ENCODE results near the gene AGBL4. TPM values are rescaled to one million over a fixed set of nuclear protein-coding genes. Genes with fewer than 3 reads are reported as not detected.

Gene AGBL4
- polyA plus RNA-seq, 3 donors: 0.05 TPM; not detected in 2

DNA sequence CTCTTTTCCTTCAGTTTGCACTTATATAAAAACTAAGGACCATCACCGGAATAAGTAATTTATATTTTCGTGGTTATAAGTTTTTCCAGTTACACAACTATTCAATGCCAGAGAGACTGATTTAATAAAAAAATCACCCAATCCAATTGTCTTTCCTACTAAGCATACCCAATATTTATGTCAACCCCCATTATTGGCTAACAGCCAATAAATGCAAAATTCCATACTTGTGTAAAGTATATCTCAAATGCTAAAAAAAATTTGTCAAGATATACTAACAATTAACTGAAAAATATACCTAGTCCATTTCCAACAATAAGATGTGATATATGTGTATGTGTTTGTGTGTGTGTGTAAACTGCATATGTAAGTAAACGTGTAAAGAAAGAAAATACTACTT lies 117.4 kb downstream of the AGBL4 start:
- Mint-ChIP-seq H3K27me3 (ENCODE audit: low read depth in 3 of 3) (peaks cover 0 to 3% (median 0%) of the 10 kb centered on the region in 3 donors), H3K4me1 (no peaks in the 10 kb centered on the region), H3K36me3 (no peaks in the 10 kb centered on the region), H3K9me3 (peaks cover 0 to 5% (median 2%) of the 10 kb centered on the region in 7 donors), H3K27ac (no peak overlapping the region), H3K4me3 (no peak overlapping the region)
- Histone ChIP-seq H3K9me3 (replicated peaks in 1 of 2; ENCODE audit: control insufficient read depth in 1 of 2, insufficient read depth in 1 of 2, low read length in 2 of 2) (no peaks in the 10 kb centered on the region), H3K36me3 (replicated peaks in 1 of 2; ENCODE audit: control insufficient read depth in 1 of 2, insufficient read depth in 2 of 2, low read length in 2 of 2) (no peaks in the 10 kb centered on the region), H3K4me2 (replicated peaks; ENCODE audit: extremely low read depth, low read length, poor library complexity, severe bottlenecking) (no peak overlapping the region), H3K79me2 (ENCODE audit: insufficient read depth, low read length) (no peaks in the 10 kb centered on the region), H3K27ac (ENCODE audit: low read depth in 1 of 2, low read length in 2 of 2) (no peak overlapping the region), H3K4me1 (ENCODE audit: control insufficient read depth in 1 of 2, insufficient read depth in 2 of 2, low read length in 2 of 2) (no peaks in the 10 kb centered on the region), H3K9ac (ENCODE audit: insufficient read depth, low read length, poor library complexity, severe bottlenecking) (no peak overlapping the region), H3K27me3 (ENCODE audit: control insufficient read depth in 2 of 2, insufficient read depth in 2 of 2, low read length in 2 of 2) (no peaks in the 10 kb centered on the region), H4K20me1 (ENCODE audit: insufficient read depth, low read length) (no peaks in the 10 kb centered on the region), H2AFZ (ENCODE audit: insufficient read depth, low read depth, low read length, poor library complexity, severe bottlenecking) (no peak overlapping the region), H3K4me3 (replicated peaks in 1 of 3; ENCODE audit: low read depth in 2 of 3, low read length in 3 of 3) (no peak overlapping the region)
- intact Hi-C loops (cut with micrococcal nuclease): no loop called here
- no CpG with 5 or more reads among the region's 3 CpGs for WGBS (ENCODE audit: insufficient coverage)
- TF ChIP-seq CTCF (IDR thresholded peaks at IDR 0.05): no peak
- DNase-seq: no peak

DNA sequence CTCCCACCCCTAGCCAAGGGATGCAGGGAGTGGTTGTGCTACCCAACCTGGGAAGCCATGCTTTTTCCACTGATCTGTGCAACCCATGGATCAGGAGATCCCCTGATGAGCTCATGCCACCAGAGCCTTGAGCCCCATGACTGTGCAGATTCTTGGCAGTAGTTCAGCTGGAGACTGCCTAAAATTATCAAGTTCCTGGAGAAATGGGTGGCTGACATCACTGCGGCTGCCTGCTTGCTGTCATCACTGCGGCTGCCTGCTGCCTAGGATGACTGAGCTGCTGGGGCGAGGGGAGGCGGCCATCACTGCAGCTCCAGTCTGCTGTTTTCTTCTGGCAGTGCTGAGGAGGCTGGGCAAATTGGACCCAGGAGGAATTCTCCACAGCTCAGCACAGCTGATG lies 159.2 kb downstream of the AGBL4 start:
- 95% methylated on average over 4 of the region's 4 CpGs for WGBS (ENCODE audit: insufficient coverage)
- Mint-ChIP-seq H3K36me3 (no peaks in the 10 kb centered on the region), H3K4me1 (no peaks in the 10 kb centered on the region), H3K27ac (no peak overlapping the region), H3K27me3 (ENCODE audit: low read depth in 3 of 3) (no peaks in the 10 kb centered on the region), H3K9me3 (peaks cover 0 to 24% (median 6%) of the 10 kb centered on the region in 7 donors), H3K4me3 (no peak overlapping the region)
- Histone ChIP-seq H2AFZ (ENCODE audit: insufficient read depth, low read depth, low read length, poor library complexity, severe bottlenecking) (no peak overlapping the region), H3K9me3 (replicated peaks in 1 of 2; ENCODE audit: control insufficient read depth in 1 of 2, insufficient read depth in 1 of 2, low read length in 2 of 2) (no peaks in the 10 kb centered on the region), H3K4me2 (replicated peaks; ENCODE audit: extremely low read depth, low read length, poor library complexity, severe bottlenecking) (no peak overlapping the region), H3K27ac (ENCODE audit: low read depth in 1 of 2, low read length in 2 of 2) (no peak overlapping the region), H3K9ac (ENCODE audit: insufficient read depth, low read length, poor library complexity, severe bottlenecking) (no peak overlapping the region), H3K4me3 (replicated peaks in 1 of 3; ENCODE audit: low read depth in 2 of 3, low read length in 3 of 3) (no peak overlapping the region), H3K79me2 (ENCODE audit: insufficient read depth, low read length) (no peaks in the 10 kb centered on the region), H4K20me1 (ENCODE audit: insufficient read depth, low read length) (no peaks in the 10 kb centered on the region), H3K27me3 (ENCODE audit: control insufficient read depth in 2 of 2, insufficient read depth in 2 of 2, low read length in 2 of 2) (no peaks in the 10 kb centered on the region), H3K36me3 (replicated peaks in 1 of 2; ENCODE audit: control insufficient read depth in 1 of 2, insufficient read depth in 2 of 2, low read length in 2 of 2) (no peaks in the 10 kb centered on the region), H3K4me1 (ENCODE audit: control insufficient read depth in 1 of 2, insufficient read depth in 2 of 2, low read length in 2 of 2) (no peaks in the 10 kb centered on the region)
- intact Hi-C loops (cut with micrococcal nuclease): no loop called here
- no peak for TF ChIP-seq CTCF (IDR thresholded peaks at IDR 0.05)
- no peak for DNase-seq
